Stimulated activated naive CD8-positive, alpha-beta T cell treated with anti-CD3 and anti-CD28 coated beads, Interleukin-15, amount 100 ng/mL, for 72 hours (primary cell): ENCODE results near the gene ERFL.

Experiments
- ATAC-seq: fragments of 150-1000 bp; cut with Tn5 transposase; 2 replicates; pipeline ENCODE4 v1.10.0; 2021; ENCODE audit warnings: mild to moderate bottlenecking, moderate library complexity
- DNase-seq, 2 donors: peaks; one replicate each; pipeline ENCODE4 v3.0.0; 2021 to 2022
- H3K27ac Mint-ChIP-seq, 2 donors: one replicate each; pipeline ENCODE4 v1.8.0; 2022; ENCODE audit warnings: mild to moderate bottlenecking in 2 of 2, mixed read lengths in 2 of 2, moderate library complexity in 2 of 2
- H3K27me3 Mint-ChIP-seq: one replicate; pipeline ENCODE4 v1.8.0; 2022; ENCODE audit warnings: mixed read lengths
- H3K4me1 Mint-ChIP-seq: one replicate; pipeline ENCODE4 v1.8.0; 2022; ENCODE audit warnings: mild to moderate bottlenecking, mixed read lengths
- H3K4me3 Mint-ChIP-seq, 2 donors: one replicate each; pipeline ENCODE4 v1.8.0; 2022; ENCODE audit warnings: mild to moderate bottlenecking in 2 of 2, mixed read lengths in 2 of 2, moderate library complexity in 1 of 2
- H3K9me3 Mint-ChIP-seq, 2 donors: one replicate each; pipeline ENCODE4 v1.8.0; 2022; ENCODE audit warnings: mixed read lengths in 2 of 2

ERFL gene

GRCh38 chr19:41904118-41904870 is 24.0 kb downstream of the ERFL start:
- no peaks in the 10 kb centered on the region for H3K27me3 Mint-ChIP-seq
- H3K27ac Mint-ChIP-seq, result peak overlapping the region in 1 of 2 donors; percentile 20
- no peak for ATAC-seq
- H3K9me3 Mint-ChIP-seq, result no peaks in the 10 kb centered on the region
- H3K4me1 Mint-ChIP-seq, result peaks cover 87% of the 10 kb centered on the region
- DNase-seq, result no peak
- H3K4me3 Mint-ChIP-seq, result no peak overlapping the region

GRCh38 chr19:41903193-41903953 is 24.9 kb downstream of the ERFL start:
- Mint-ChIP-seq H3K27me3 (no peaks in the 10 kb centered on the region), H3K9me3 (no peaks in the 10 kb centered on the region), H3K4me3 (no peak overlapping the region), H3K27ac (peak overlapping the region in 1 of 2 donors; percentile 80), H3K4me1 (peaks cover 85% of the 10 kb centered on the region)
- no peak for DNase-seq
- no peak for ATAC-seq

- Mint-ChIP-seq H3K27me3 (no peaks in the 10 kb centered on the region), H3K4me3 (no peak overlapping the region), H3K9me3 (no peaks in the 10 kb centered on the region), H3K4me1 (peaks cover 93% of the 10 kb centered on the region), H3K27ac (no peak overlapping the region)
- ATAC-seq, result no peak
- DNase-seq, result no peak
These were observed 25.7 kb downstream of the ERFL start for GRCh38 chr19:41902594-41902993.

GRCh38 chr19:41901707-41902360 is 26.4 kb downstream of the ERFL start:
- H3K4me3 Mint-ChIP-seq, result no peak overlapping the region
- DNase-seq, result no peak
- H3K9me3 Mint-ChIP-seq, result no peaks in the 10 kb centered on the region
- no peak for ATAC-seq
- H3K27me3 Mint-ChIP-seq, result no peaks in the 10 kb centered on the region
- H3K4me1 Mint-ChIP-seq, result peaks cover 91% of the 10 kb centered on the region
- peak overlapping the region in 1 of 2 donors; percentile 95 for H3K27ac Mint-ChIP-seq

GRCh38 chr19:41898235-41898634 is 30.0 kb downstream of the ERFL start:
- DNase-seq (no peak), ATAC-seq (no peak)
- Mint-ChIP-seq H3K27me3 (no peaks in the 10 kb centered on the region), H3K4me1 (peaks cover 90% of the 10 kb centered on the region), H3K4me3 (no peak overlapping the region), H3K9me3 (no peaks in the 10 kb centered on the region), H3K27ac (no peak overlapping the region)

- H3K4me1 Mint-ChIP-seq, result peaks cover 90% of the 10 kb centered on the region
- H3K9me3 Mint-ChIP-seq, result no peaks in the 10 kb centered on the region
- peak overlapping the region in 1 of 2 donors; percentile 7 for H3K4me3 Mint-ChIP-seq
- DNase-seq (no peak), ATAC-seq (no peak)
- peak overlapping the region in 1 of 2 donors; percentile 3 for H3K27ac Mint-ChIP-seq
- H3K27me3 Mint-ChIP-seq, result no peaks in the 10 kb centered on the region
These were observed 30.4 kb downstream of the ERFL start for GRCh38 chr19:41897820-41898219.

- peak; percentile 2 for ATAC-seq
- peaks cover 90% of the 10 kb centered on the region for H3K4me1 Mint-ChIP-seq
- no peaks in the 10 kb centered on the region for H3K9me3 Mint-ChIP-seq
- no peak overlapping the region for H3K27ac Mint-ChIP-seq
- DNase-seq, result no peak
- no peak overlapping the region for H3K4me3 Mint-ChIP-seq
- H3K27me3 Mint-ChIP-seq, result no peaks in the 10 kb centered on the region
These were observed 31.1 kb downstream of the ERFL start for GRCh38 chr19:41897181-41897580.

- H3K4me1 Mint-ChIP-seq, result peaks cover 90% of the 10 kb centered on the region
- H3K27ac Mint-ChIP-seq, result peak overlapping the region; percentile 7 to 93
- H3K9me3 Mint-ChIP-seq, result no peaks in the 10 kb centered on the region
- DNase-seq (no peak), ATAC-seq (no peak)
- no peaks in the 10 kb centered on the region for H3K27me3 Mint-ChIP-seq
- H3K4me3 Mint-ChIP-seq, result peak overlapping the region; percentile 43 to 62
These were observed 31.7 kb downstream of the ERFL start for GRCh38 chr19:41896581-41896942.

- Mint-ChIP-seq H3K4me1 (peaks cover 91% of the 10 kb centered on the region), H3K4me3 (peak overlapping the region; percentile 31 to 43), H3K9me3 (no peaks in the 10 kb centered on the region), H3K27me3 (no peaks in the 10 kb centered on the region), H3K27ac (peak overlapping the region; percentile 7 to 93)
- DNase-seq (no peak), ATAC-seq (peak; percentile 72)
These were observed 32.3 kb downstream of the ERFL start for GRCh38 chr19:41895745-41896580.

- no peaks in the 10 kb centered on the region for H3K27me3 Mint-ChIP-seq
- H3K27ac Mint-ChIP-seq, result peak overlapping the region; percentile 14 to 47
- no peak for ATAC-seq
- no peak for DNase-seq
- peaks cover 89% of the 10 kb centered on the region for H3K4me1 Mint-ChIP-seq
- H3K9me3 Mint-ChIP-seq, result no peaks in the 10 kb centered on the region
- H3K4me3 Mint-ChIP-seq, result peak overlapping the region in 1 of 2 donors; percentile 13
These were observed 33.9 kb downstream of the ERFL start for GRCh38 chr19:41894350-41894749.

GRCh38 chr19:41893899-41894298 is 34.4 kb downstream of the ERFL start:
- no peaks in the 10 kb centered on the region for H3K27me3 Mint-ChIP-seq
- peak; percentile 59 for ATAC-seq
- peak overlapping the region; percentile 14 to 47 for H3K27ac Mint-ChIP-seq
- DNase-seq, result no peak
- peaks cover 89% of the 10 kb centered on the region for H3K4me1 Mint-ChIP-seq
- peak overlapping the region in 1 of 2 donors; percentile 7 for H3K4me3 Mint-ChIP-seq
- H3K9me3 Mint-ChIP-seq, result no peaks in the 10 kb centered on the region

- Mint-ChIP-seq H3K4me3 (peak overlapping the region in 1 of 2 donors; percentile 4), H3K9me3 (no peaks in the 10 kb centered on the region), H3K27me3 (no peaks in the 10 kb centered on the region), H3K27ac (no peak overlapping the region), H3K4me1 (peaks cover 90% of the 10 kb centered on the region)
- ATAC-seq, result no peak
- DNase-seq, result no peak
These were observed 35.9 kb downstream of the ERFL start for GRCh38 chr19:41892173-41892902.

GRCh38 chr19:41890936-41891335 is 37.3 kb downstream of the ERFL start:
- no peaks in the 10 kb centered on the region for H3K9me3 Mint-ChIP-seq
- H3K27ac Mint-ChIP-seq, result no peak overlapping the region
- no peaks in the 10 kb centered on the region for H3K27me3 Mint-ChIP-seq
- H3K4me3 Mint-ChIP-seq, result no peak overlapping the region
- DNase-seq (no peak), ATAC-seq (no peak)
- H3K4me1 Mint-ChIP-seq, result peaks cover 85% of the 10 kb centered on the region

GRCh38 chr19:41889896-41890295 is 38.4 kb downstream of the ERFL start:
- ATAC-seq, result no peak
- Mint-ChIP-seq H3K4me1 (peaks cover 85% of the 10 kb centered on the region), H3K4me3 (peak overlapping the region; percentile 77 to 88), H3K9me3 (no peaks in the 10 kb centered on the region), H3K27ac (peak overlapping the region in 1 of 2 donors; percentile 92), H3K27me3 (no peaks in the 10 kb centered on the region)
- no peak for DNase-seq
